ENCODE data around the gene KIAA1671.

Gene KIAA1671

GRCh38 chr22:25069758-25070481 is 117.4 kb downstream of the KIAA1671 start:
- no peak overlapping the region for H2BK5ac ChIP-seq (ENCODE audit: low read length)
- H3K27ac ChIP-seq (ENCODE audit: low read depth, low read length) = no peak overlapping the region
- no peak overlapping the region for H3K4me2 ChIP-seq (ENCODE audit: low read length)
- H3K18ac ChIP-seq (ENCODE audit: low read length) = no peak overlapping the region
- no peak overlapping the region for H3K56ac ChIP-seq (ENCODE audit: low read length)
- no peak overlapping the region for H2BK15ac ChIP-seq (replicated peaks; ENCODE audit: low read depth)
- WGBS (ENCODE audit: extremely low coverage, insufficient coverage, low lambda C conversion rate) = no CpG with 5 or more reads among the region's 29 CpGs
- no peaks in the 10 kb centered on the region for H3K4me1 ChIP-seq (ENCODE audit: control insufficient read depth, low read depth, low read length)
- H3K79me1 ChIP-seq (ENCODE audit: low read length) = no peaks in the 10 kb centered on the region
- no peak overlapping the region for H3K4me3 ChIP-seq (ENCODE audit: low read length)
- H2AK5ac ChIP-seq (ENCODE audit: low read length) = no peak overlapping the region
- no peaks in the 10 kb centered on the region for H3K79me2 ChIP-seq (ENCODE audit: control insufficient read depth, insufficient read depth, low read length)
- no peak overlapping the region for H3K9ac ChIP-seq (ENCODE audit: low read length)
- DNase-seq = no peak
- no peaks in the 10 kb centered on the region for H3K27me3 ChIP-seq (ENCODE audit: insufficient read depth, low read length, poor library complexity)
- no peak overlapping the region for H4K8ac ChIP-seq (ENCODE audit: low read depth, low read length)
- no peak overlapping the region for H3K4ac ChIP-seq (ENCODE audit: low read depth, low read length)
- H4K5ac ChIP-seq (ENCODE audit: low read length) = no peak overlapping the region
- H2BK120ac ChIP-seq (ENCODE audit: low read depth, low read length) = no peak overlapping the region
- H3K36me3 ChIP-seq (ENCODE audit: control insufficient read depth, insufficient read depth, low read length) = no peaks in the 10 kb centered on the region
- no peak overlapping the region for H3K23ac ChIP-seq (ENCODE audit: low read length)

GRCh38 chr22:25070956-25071355 is 118.4 kb downstream of the KIAA1671 start:
- Histone ChIP-seq H2AK5ac (ENCODE audit: low read length) (no peak overlapping the region), H3K4me2 (ENCODE audit: low read length) (no peak overlapping the region), H3K9ac (ENCODE audit: low read length) (no peak overlapping the region), H3K79me1 (ENCODE audit: low read length) (no peaks in the 10 kb centered on the region), H4K5ac (ENCODE audit: low read length) (no peak overlapping the region), H3K36me3 (ENCODE audit: control insufficient read depth, insufficient read depth, low read length) (no peaks in the 10 kb centered on the region), H3K79me2 (ENCODE audit: control insufficient read depth, insufficient read depth, low read length) (no peaks in the 10 kb centered on the region), H3K4me3 (ENCODE audit: low read length) (no peak overlapping the region), H3K18ac (ENCODE audit: low read length) (no peak overlapping the region), H3K4ac (ENCODE audit: low read depth, low read length) (no peak overlapping the region), H2BK15ac (replicated peaks; ENCODE audit: low read depth) (no peak overlapping the region), H3K4me1 (ENCODE audit: control insufficient read depth, low read depth, low read length) (no peaks in the 10 kb centered on the region), H3K56ac (ENCODE audit: low read length) (no peak overlapping the region), H2BK120ac (ENCODE audit: low read depth, low read length) (no peak overlapping the region), H4K8ac (ENCODE audit: low read depth, low read length) (no peak overlapping the region), H3K27me3 (ENCODE audit: insufficient read depth, low read length, poor library complexity) (no peaks in the 10 kb centered on the region), H3K23ac (ENCODE audit: low read length) (no peak overlapping the region), H2BK5ac (ENCODE audit: low read length) (no peak overlapping the region), H3K27ac (ENCODE audit: low read depth, low read length) (no peak overlapping the region)
- WGBS (ENCODE audit: extremely low coverage, insufficient coverage, low lambda C conversion rate) = no CpG with 5 or more reads among the region's 3 CpGs
- DNase-seq = no peak

GRCh38 chr22:25071720-25072119 is 119.2 kb downstream of the KIAA1671 start:
- DNase-seq = no peak
- no peaks in the 10 kb centered on the region for H3K36me3 ChIP-seq (ENCODE audit: control insufficient read depth, insufficient read depth, low read length)
- no peak overlapping the region for H2BK15ac ChIP-seq (replicated peaks; ENCODE audit: low read depth)
- no peak overlapping the region for H3K4ac ChIP-seq (ENCODE audit: low read depth, low read length)
- H2BK120ac ChIP-seq (ENCODE audit: low read depth, low read length) = no peak overlapping the region
- no peak overlapping the region for H3K9ac ChIP-seq (ENCODE audit: low read length)
- no peaks in the 10 kb centered on the region for H3K27me3 ChIP-seq (ENCODE audit: insufficient read depth, low read length, poor library complexity)
- no CpG with 5 or more reads among the region's 6 CpGs for WGBS (ENCODE audit: extremely low coverage, insufficient coverage, low lambda C conversion rate)
- H3K4me2 ChIP-seq (ENCODE audit: low read length) = no peak overlapping the region
- no peak overlapping the region for H2AK5ac ChIP-seq (ENCODE audit: low read length)
- H3K4me1 ChIP-seq (ENCODE audit: control insufficient read depth, low read depth, low read length) = no peaks in the 10 kb centered on the region
- no peaks in the 10 kb centered on the region for H3K79me1 ChIP-seq (ENCODE audit: low read length)
- H2BK5ac ChIP-seq (ENCODE audit: low read length) = no peak overlapping the region
- no peak overlapping the region for H3K23ac ChIP-seq (ENCODE audit: low read length)
- H3K18ac ChIP-seq (ENCODE audit: low read length) = no peak overlapping the region
- H3K27ac ChIP-seq (ENCODE audit: low read depth, low read length) = no peak overlapping the region
- H4K5ac ChIP-seq (ENCODE audit: low read length) = no peak overlapping the region
- no peak overlapping the region for H3K56ac ChIP-seq (ENCODE audit: low read length)
- no peak overlapping the region for H4K8ac ChIP-seq (ENCODE audit: low read depth, low read length)
- no peak overlapping the region for H3K4me3 ChIP-seq (ENCODE audit: low read length)
- no peaks in the 10 kb centered on the region for H3K79me2 ChIP-seq (ENCODE audit: control insufficient read depth, insufficient read depth, low read length)

- no peak overlapping the region for H2BK120ac ChIP-seq (ENCODE audit: low read depth, low read length)
- no peak overlapping the region for H3K27ac ChIP-seq (ENCODE audit: low read depth, low read length)
- H2BK5ac ChIP-seq (ENCODE audit: low read length) = no peak overlapping the region
- no peak overlapping the region for H2AK5ac ChIP-seq (ENCODE audit: low read length)
- H3K4me1 ChIP-seq (ENCODE audit: control insufficient read depth, low read depth, low read length) = no peaks in the 10 kb centered on the region
- H3K79me1 ChIP-seq (ENCODE audit: low read length) = no peaks in the 10 kb centered on the region
- no peak overlapping the region for H3K9ac ChIP-seq (ENCODE audit: low read length)
- H3K79me2 ChIP-seq (ENCODE audit: control insufficient read depth, insufficient read depth, low read length) = no peaks in the 10 kb centered on the region
- no peak overlapping the region for H2BK15ac ChIP-seq (replicated peaks; ENCODE audit: low read depth)
- H4K8ac ChIP-seq (ENCODE audit: low read depth, low read length) = no peak overlapping the region
- H3K36me3 ChIP-seq (ENCODE audit: control insufficient read depth, insufficient read depth, low read length) = no peaks in the 10 kb centered on the region
- no peaks in the 10 kb centered on the region for H3K27me3 ChIP-seq (ENCODE audit: insufficient read depth, low read length, poor library complexity)
- H3K4ac ChIP-seq (ENCODE audit: low read depth, low read length) = no peak overlapping the region
- no CpG with 5 or more reads among the region's 7 CpGs for WGBS (ENCODE audit: extremely low coverage, insufficient coverage, low lambda C conversion rate)
- no peak overlapping the region for H3K18ac ChIP-seq (ENCODE audit: low read length)
- H3K4me2 ChIP-seq (ENCODE audit: low read length) = no peak overlapping the region
- no peak overlapping the region for H3K23ac ChIP-seq (ENCODE audit: low read length)
- no peak overlapping the region for H3K56ac ChIP-seq (ENCODE audit: low read length)
- no peak overlapping the region for H3K4me3 ChIP-seq (ENCODE audit: low read length)
- DNase-seq = no peak
- no peak overlapping the region for H4K5ac ChIP-seq (ENCODE audit: low read length)
Measured at GRCh38 chr22:25072406-25072805, 119.9 kb downstream of the KIAA1671 start.

GRCh38 chr22:25076336-25076735 is 123.8 kb downstream of the KIAA1671 start:
- no peaks in the 10 kb centered on the region for H3K4me1 ChIP-seq (ENCODE audit: control insufficient read depth, low read depth, low read length)
- H3K79me2 ChIP-seq (ENCODE audit: control insufficient read depth, insufficient read depth, low read length) = no peaks in the 10 kb centered on the region
- no peak overlapping the region for H3K4me3 ChIP-seq (ENCODE audit: low read length)
- H3K36me3 ChIP-seq (ENCODE audit: control insufficient read depth, insufficient read depth, low read length) = no peaks in the 10 kb centered on the region
- H3K18ac ChIP-seq (ENCODE audit: low read length) = no peak overlapping the region
- H3K9ac ChIP-seq (ENCODE audit: low read length) = no peak overlapping the region
- H2BK15ac ChIP-seq (replicated peaks; ENCODE audit: low read depth) = no peak overlapping the region
- no peak overlapping the region for H3K56ac ChIP-seq (ENCODE audit: low read length)
- H2BK5ac ChIP-seq (ENCODE audit: low read length) = no peak overlapping the region
- peak; percentile 32 for DNase-seq
- H3K4me2 ChIP-seq (ENCODE audit: low read length) = no peak overlapping the region
- no peak overlapping the region for H3K27ac ChIP-seq (ENCODE audit: low read depth, low read length)
- no peak overlapping the region for H3K23ac ChIP-seq (ENCODE audit: low read length)
- H2BK120ac ChIP-seq (ENCODE audit: low read depth, low read length) = no peak overlapping the region
- no peaks in the 10 kb centered on the region for H3K79me1 ChIP-seq (ENCODE audit: low read length)
- WGBS (ENCODE audit: extremely low coverage, insufficient coverage, low lambda C conversion rate) = no CpG with 5 or more reads among the region's 4 CpGs
- H3K4ac ChIP-seq (ENCODE audit: low read depth, low read length) = no peak overlapping the region
- no peak overlapping the region for H4K8ac ChIP-seq (ENCODE audit: low read depth, low read length)
- no peak overlapping the region for H4K5ac ChIP-seq (ENCODE audit: low read length)
- H2AK5ac ChIP-seq (ENCODE audit: low read length) = no peak overlapping the region
- H3K27me3 ChIP-seq (ENCODE audit: insufficient read depth, low read length, poor library complexity) = no peaks in the 10 kb centered on the region

GRCh38 chr22:25077056-25077455 is 124.5 kb downstream of the KIAA1671 start:
- no peaks in the 10 kb centered on the region for H3K79me2 ChIP-seq (ENCODE audit: control insufficient read depth, insufficient read depth, low read length)
- no peaks in the 10 kb centered on the region for H3K4me1 ChIP-seq (ENCODE audit: control insufficient read depth, low read depth, low read length)
- no peak overlapping the region for H2BK15ac ChIP-seq (replicated peaks; ENCODE audit: low read depth)
- H4K8ac ChIP-seq (ENCODE audit: low read depth, low read length) = no peak overlapping the region
- no peaks in the 10 kb centered on the region for H3K27me3 ChIP-seq (ENCODE audit: insufficient read depth, low read length, poor library complexity)
- DNase-seq = no peak
- no peaks in the 10 kb centered on the region for H3K36me3 ChIP-seq (ENCODE audit: control insufficient read depth, insufficient read depth, low read length)
- H3K4ac ChIP-seq (ENCODE audit: low read depth, low read length) = no peak overlapping the region
- H3K56ac ChIP-seq (ENCODE audit: low read length) = no peak overlapping the region
- no peak overlapping the region for H3K18ac ChIP-seq (ENCODE audit: low read length)
- no CpG with 5 or more reads among the region's 3 CpGs for WGBS (ENCODE audit: extremely low coverage, insufficient coverage, low lambda C conversion rate)
- no peak overlapping the region for H4K5ac ChIP-seq (ENCODE audit: low read length)
- no peak overlapping the region for H2BK120ac ChIP-seq (ENCODE audit: low read depth, low read length)
- H3K9ac ChIP-seq (ENCODE audit: low read length) = no peak overlapping the region
- no peak overlapping the region for H3K23ac ChIP-seq (ENCODE audit: low read length)
- H3K4me3 ChIP-seq (ENCODE audit: low read length) = no peak overlapping the region
- no peak overlapping the region for H2BK5ac ChIP-seq (ENCODE audit: low read length)
- H3K4me2 ChIP-seq (ENCODE audit: low read length) = no peak overlapping the region
- no peak overlapping the region for H2AK5ac ChIP-seq (ENCODE audit: low read length)
- no peaks in the 10 kb centered on the region for H3K79me1 ChIP-seq (ENCODE audit: low read length)
- H3K27ac ChIP-seq (ENCODE audit: low read depth, low read length) = no peak overlapping the region

All from mesendoderm (in vitro differentiated cells).